ENCODE data around the gene PPP2R5B. TPM values are rescaled to one million over a fixed set of nuclear protein-coding genes. Genes with fewer than 3 reads are reported as not detected.
"Not testable (repeated sequence)": the region's sequence is repeated elsewhere in the genome, so short reads cannot be mapped to it uniquely, and the experiment has no call there.

PPP2R5B gene
- total RNA-seq, 1 experiment from 2014 or later = 21.5 TPM

DNA sequence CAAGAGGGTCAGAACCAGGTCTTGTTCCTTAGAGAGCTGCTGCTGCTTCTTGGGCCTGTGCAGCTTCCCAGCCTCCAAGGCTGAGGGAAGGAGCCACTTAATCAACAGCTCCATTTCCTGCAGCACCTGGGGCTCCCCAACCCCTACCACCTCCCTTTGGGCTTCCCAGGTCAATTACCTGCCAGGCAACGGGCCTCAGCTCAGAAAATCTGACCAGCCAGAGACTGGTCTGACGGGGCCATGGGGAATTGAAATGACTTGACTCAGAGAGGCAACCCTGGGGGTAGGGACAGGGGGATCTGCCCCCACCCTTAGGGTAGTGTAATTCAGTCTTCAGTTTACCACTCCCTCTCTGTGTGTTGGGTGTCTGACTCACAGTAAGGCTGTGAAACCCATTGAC, 52.2 kb downstream of the PPP2R5B start:
- DNase-seq (ENCODE audit: low read depth) = no peak

DNA sequence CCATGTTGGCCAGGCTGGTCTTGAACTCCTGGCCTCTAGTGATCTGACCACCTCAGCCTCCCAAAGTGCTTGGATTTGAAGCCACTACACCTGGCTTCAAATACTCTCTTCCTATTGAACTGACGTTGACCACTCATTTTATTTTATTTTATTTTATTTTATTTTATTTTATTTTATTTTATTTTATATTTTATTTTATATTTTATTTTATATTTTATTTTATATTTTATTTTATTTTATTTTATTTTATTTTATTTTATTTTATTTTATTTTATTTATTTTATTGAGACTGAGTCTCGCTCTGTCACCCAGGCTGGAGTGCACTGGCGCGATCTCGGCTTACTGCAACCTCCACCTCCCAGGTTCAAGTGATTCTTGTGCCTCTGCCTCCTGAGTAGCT, 58.9 kb downstream of the PPP2R5B start:
- DNase-seq (ENCODE audit: low read depth) = not testable (repeated sequence)

Other genes with a start within 250 kb of the PPP2R5B start
- 0.12 TPM in 1 of 2 replicates, not detected in the other for gene NRXN2, start 201.5 kb upstream of the PPP2R5B start, total RNA-seq (2014; rRNA removed; shearing (Covaris generic))
- gene RASGRP2, start 180.5 kb upstream of the PPP2R5B start, total RNA-seq (2014; rRNA removed; shearing (Covaris generic)) = 0.42 TPM in 1 of 2 replicates, not detected in the other
- 0.05 and 0.10 TPM in 2 replicates for gene PYGM, start 164.7 kb upstream of the PPP2R5B start, total RNA-seq (2014; rRNA removed; shearing (Covaris generic))
- gene SF1, start 146.1 kb upstream of the PPP2R5B start, total RNA-seq (2014; rRNA removed; shearing (Covaris generic)) = 83.7 and 138 TPM in 2 replicates
- gene MAP4K2, start 121.5 kb upstream of the PPP2R5B start, total RNA-seq (2014; rRNA removed; shearing (Covaris generic)) = 11.2 and 23.3 TPM in 2 replicates
- 7.0 and 18.6 TPM in 2 replicates for gene MEN1, start 114.1 kb upstream of the PPP2R5B start, total RNA-seq (2014; rRNA removed; shearing (Covaris generic))
- 0.02 and 0.54 TPM in 2 replicates for gene CDC42BPG, start 80.0 kb upstream of the PPP2R5B start, total RNA-seq (2014; rRNA removed; shearing (Covaris generic))
- 38.4 and 57.9 TPM in 2 replicates for gene EHD1, start 46.1 kb upstream of the PPP2R5B start, total RNA-seq (2014; rRNA removed; shearing (Covaris generic))
- 12.6 and 16.0 TPM in 2 replicates for gene ATG2A, start 7.5 kb upstream of the PPP2R5B start, total RNA-seq (2014; rRNA removed; shearing (Covaris generic))
- gene GPHA2, start 11.2 kb downstream of the PPP2R5B start, total RNA-seq (2014; rRNA removed; shearing (Covaris generic)) = not detected in 2 replicates
- not detected in 2 replicates for gene MAJIN, start 47.4 kb downstream of the PPP2R5B start, total RNA-seq (2014; rRNA removed; shearing (Covaris generic))
- gene BATF2, start 72.3 kb downstream of the PPP2R5B start, total RNA-seq (2014; rRNA removed; shearing (Covaris generic)) = 5.9 and 6.2 TPM in 2 replicates
- 137 and 169 TPM in 2 replicates for gene ARL2, start 89.5 kb downstream of the PPP2R5B start, total RNA-seq (2014; rRNA removed; shearing (Covaris generic))
- gene SNX15, start 102.8 kb downstream of the PPP2R5B start, total RNA-seq (2014; rRNA removed; shearing (Covaris generic)) = 17.8 and 18.3 TPM in 2 replicates
- gene SAC3D1, start 116.5 kb downstream of the PPP2R5B start, total RNA-seq (2014; rRNA removed; shearing (Covaris generic)) = 11.8 and 20.0 TPM in 2 replicates
- gene NAALADL1, start 133.9 kb downstream of the PPP2R5B start, total RNA-seq (2014; rRNA removed; shearing (Covaris generic)) = 0.34 TPM in 1 of 2 replicates, not detected in the other
- gene CDCA5, start 159.4 kb downstream of the PPP2R5B start, total RNA-seq (2014; rRNA removed; shearing (Covaris generic)) = 47.9 and 56.8 TPM in 2 replicates
- gene ZFPL1, start 159.5 kb downstream of the PPP2R5B start, total RNA-seq (2014; rRNA removed; shearing (Covaris generic)) = 83.4 and 96.0 TPM in 2 replicates
- gene VPS51, start 171.5 kb downstream of the PPP2R5B start, total RNA-seq (2014; rRNA removed; shearing (Covaris generic)) = 117 and 170 TPM in 2 replicates
- gene TM7SF2, start 187.2 kb downstream of the PPP2R5B start, total RNA-seq (2014; rRNA removed; shearing (Covaris generic)) = 2.1 and 7.0 TPM in 2 replicates
- gene ZNHIT2, start 193.0 kb downstream of the PPP2R5B start, total RNA-seq (2014; rRNA removed; shearing (Covaris generic)) = 13.9 and 17.7 TPM in 2 replicates
- gene FAU, start 197.4 kb downstream of the PPP2R5B start, total RNA-seq (2014; rRNA removed; shearing (Covaris generic)) = 290 and 443 TPM in 2 replicates
- 68.9 and 87.8 TPM in 2 replicates for gene MRPL49, start 197.6 kb downstream of the PPP2R5B start, total RNA-seq (2014; rRNA removed; shearing (Covaris generic))
- gene SYVN1, start 209.8 kb downstream of the PPP2R5B start, total RNA-seq (2014; rRNA removed; shearing (Covaris generic)) = 27.0 and 37.8 TPM in 2 replicates
- not detected in 2 replicates for gene SPDYC, start 245.5 kb downstream of the PPP2R5B start, total RNA-seq (2014; rRNA removed; shearing (Covaris generic))